IMR-90 (cell line): ENCODE data around the gene MGST2. TPM values are rescaled to one million over a fixed set of nuclear protein-coding genes. Genes with fewer than 3 reads are reported as not detected.

ENCODE experiments used
- ATAC-seq: fragments of 200-7000 bp; cut with Tn5 transposase; 2 replicates; pipeline ENCODE4 v1.9.1; 2020; ENCODE audit warnings: low read depth, mild to moderate bottlenecking, moderate library complexity
- BruUV-seq: library from RNA; stranded (reverse); fragments of 400-500 nt; replicated peaks from 2 replicates; lab custom pipeline; 2021; lab: Mats Ljungman, UMichigan
- CTCF ChIA-PET: fragments of 300-600 bp; formaldehyde crosslinking; extraction: SDS; loops from one replicate; lab custom pipeline; 2021; ENCODE audit warnings: antibody characterized with exemption; lab: Yijun Ruan, JAX
- POLR2A ChIA-PET: fragments of 300-600 bp; sonication (Branson Sonifier 250); formaldehyde crosslinking; loops from one replicate; lab custom pipeline; 2022; ENCODE audit warnings: antibody characterized with exemption; ENCODE audit not compliant: unreplicated experiment; lab: Charles Lee
- DNase-seq: peaks from one replicate; pipeline ENCODE4 v3.0.0; 2013
- H2AFZ ChIP-seq: replicated peaks from 2 replicates; pipeline ENCODE3; 2013; ENCODE audit warnings: low read length, mild to moderate bottlenecking; ENCODE audit not compliant: poor library complexity
- H2AK5ac ChIP-seq: 2 replicates; pipeline ENCODE4 v1.6.1; 2013; ENCODE audit warnings: low read depth, low read length, inconsistent platforms
- H2AK9ac ChIP-seq: replicated peaks from 2 replicates; pipeline ENCODE3; 2013; ENCODE audit warnings: mild to moderate bottlenecking, low read depth, low read length, moderate library complexity; ENCODE audit not compliant: poor library complexity
- H2BK120ac ChIP-seq: 2 replicates; pipeline ENCODE4 v1.6.1; 2013; ENCODE audit warnings: low read depth, low read length, inconsistent platforms
- H2BK15ac ChIP-seq: 3 replicates; pipeline ENCODE4 v1.6.1; 2013; ENCODE audit warnings: low read depth, low read length, inconsistent platforms
- H2BK20ac ChIP-seq: 2 replicates; pipeline ENCODE4 v1.6.1; 2013; ENCODE audit warnings: low read depth, mild to moderate bottlenecking, inconsistent platforms, low read length, moderate library complexity
- H2BK5ac ChIP-seq: 2 replicates; pipeline ENCODE4 v1.6.1; 2013; ENCODE audit warnings: mild to moderate bottlenecking, low read depth, low read length, inconsistent platforms; ENCODE audit not compliant: poor library complexity, severe bottlenecking
- H3K14ac ChIP-seq: replicated peaks from 2 replicates; pipeline ENCODE4 v1.6.1; 2013; ENCODE audit warnings: low read depth, low read length, inconsistent platforms
- H3K18ac ChIP-seq: 2 replicates; pipeline ENCODE4 v1.6.1; 2013; ENCODE audit warnings: low read depth, low read length, control low read depth
- H3K23ac ChIP-seq: 2 replicates; pipeline ENCODE4 v1.6.1; 2013; ENCODE audit warnings: low read depth, low read length, inconsistent platforms
- H3K27ac ChIP-seq: 2 replicates; pipeline ENCODE4 v1.5.1; 2013; ENCODE audit warnings: mild to moderate bottlenecking, control low read depth, low read length; ENCODE audit not compliant: insufficient read depth
- H3K27me3 ChIP-seq: 2 replicates; pipeline ENCODE4 v1.6.1; 2013; ENCODE audit warnings: low read length; ENCODE audit not compliant: control insufficient read depth, insufficient read depth
- H3K36me3 ChIP-seq: 2 replicates; pipeline ENCODE4 v1.6.1; 2013; ENCODE audit warnings: low read length, mixed read lengths; ENCODE audit not compliant: control insufficient read depth, insufficient read depth
- H3K4ac ChIP-seq: 2 replicates; pipeline ENCODE4 v1.6.1; 2013; ENCODE audit warnings: low read depth, low read length, inconsistent platforms
- H3K4me1 ChIP-seq: 2 replicates; pipeline ENCODE4 v1.6.1; 2013; ENCODE audit warnings: low read length, mixed read lengths; ENCODE audit not compliant: control insufficient read depth, insufficient read depth
- H3K4me2 ChIP-seq: 2 replicates; pipeline ENCODE4 v1.6.1; 2013; ENCODE audit warnings: low read depth, mild to moderate bottlenecking, control low read depth, low read length, moderate library complexity
- H3K4me3 ChIP-seq: 2 replicates; pipeline ENCODE4 v1.5.1; 2013; ENCODE audit warnings: low read depth, mild to moderate bottlenecking, control low read depth, low read length, moderate library complexity; ENCODE audit not compliant: insufficient read depth
- H3K56ac ChIP-seq: 2 replicates; pipeline ENCODE4 v1.6.1; 2013; ENCODE audit warnings: low read length, inconsistent platforms; ENCODE audit not compliant: insufficient read depth; ENCODE audit errors: extremely low read depth
- H3K79me1 ChIP-seq, 2 experiments: 2 replicates each; pipeline ENCODE4 v1.6.1; 2013; ENCODE audit warnings: low read length in 2 of 2, inconsistent platforms in 1 of 2, low read depth in 1 of 2
- H3K9ac ChIP-seq: 2 replicates; pipeline ENCODE4 v1.6.1; 2013; ENCODE audit warnings: low read depth, low read length, control low read depth
- H3K9me1 ChIP-seq: 2 replicates; pipeline ENCODE4 v1.6.1; 2013; ENCODE audit warnings: low read length, inconsistent platforms; ENCODE audit not compliant: insufficient read depth
- H3K9me3 ChIP-seq: 2 replicates; pipeline ENCODE4 v1.6.1; 2013; ENCODE audit warnings: low read length; ENCODE audit not compliant: control insufficient read depth, insufficient read depth
- H4K20me1 ChIP-seq: 2 replicates; pipeline ENCODE4 v1.6.1; 2013; ENCODE audit warnings: low read length, inconsistent platforms; ENCODE audit not compliant: insufficient read depth
- H4K5ac ChIP-seq: 2 replicates; pipeline ENCODE4 v1.6.1; 2013; ENCODE audit warnings: mild to moderate bottlenecking, low read depth, low read length, control low read depth
- H4K8ac ChIP-seq, 2 experiments: 2 replicates each; pipeline ENCODE4 v1.6.1; 2013; ENCODE audit warnings: low read depth in 2 of 2, low read length in 2 of 2, control low read depth in 1 of 2, inconsistent platforms in 1 of 2
- H4K91ac ChIP-seq: 2 replicates; pipeline ENCODE4 v1.6.1; 2013; ENCODE audit warnings: low read depth, low read length, inconsistent platforms; ENCODE audit not compliant: insufficient read depth
- BHLHE40 ChIP-seq: fragments of 150-350 bp; IDR thresholded peaks from 2 replicates; pipeline ENCODE4 v1.6.1; 2016; ENCODE audit warnings: mild to moderate bottlenecking, low read depth, low read length
- CEBPB ChIP-seq: IDR thresholded peaks from 2 replicates; pipeline ENCODE4 v1.6.1; 2012; ENCODE audit warnings: low read depth, low read length, improper control_type of control experiment
- CHD1 ChIP-seq: IDR thresholded peaks from 2 replicates; pipeline ENCODE4 v1.6.1; 2012; ENCODE audit warnings: low read depth, low read length, improper control_type of control experiment
- CTCF ChIP-seq: conservative IDR thresholded peaks from 2 replicates; pipeline ENCODE4 v1.5.1; 2012; ENCODE audit warnings: mild to moderate bottlenecking, low read depth, low read length, improper control_type of control experiment
- ELK1 ChIP-seq: fragments of 150-350 bp; IDR thresholded peaks from 2 replicates; pipeline ENCODE4 v1.6.1; 2016; ENCODE audit warnings: low read depth, mild to moderate bottlenecking, low read length, moderate library complexity, borderline replicate concordance
- FOS ChIP-seq: fragments of 150-350 bp; IDR thresholded peaks from 2 replicates; pipeline ENCODE4 v1.6.1; 2016; ENCODE audit warnings: low read depth, low read length
- MAFK ChIP-seq: IDR thresholded peaks from 2 replicates; pipeline ENCODE4 v1.6.1; 2012; ENCODE audit warnings: low read depth, low read length, improper control_type of control experiment
- MAZ ChIP-seq: IDR thresholded peaks from 2 replicates; pipeline ENCODE4 v1.6.1; 2012; ENCODE audit warnings: low read depth, mild to moderate bottlenecking, low read length, improper control_type of control experiment, moderate library complexity, borderline replicate concordance
- MXI1 ChIP-seq: IDR thresholded peaks from 2 replicates; pipeline ENCODE4 v1.6.1; 2012; ENCODE audit warnings: low read depth, mild to moderate bottlenecking, low read length, moderate library complexity, borderline replicate concordance
- NFE2L2 ChIP-seq: fragments of 150-350 bp; IDR thresholded peaks from 2 replicates; pipeline ENCODE4 v1.6.1; 2016; ENCODE audit warnings: low read depth, mild to moderate bottlenecking, low read length
- POLR2A ChIP-seq: IDR thresholded peaks from 2 replicates; pipeline ENCODE4 v1.6.1; 2012; ENCODE audit warnings: mild to moderate bottlenecking, low read depth, low read length
- RAD21 ChIP-seq: IDR thresholded peaks from 2 replicates; pipeline ENCODE4 v1.6.1; 2012; ENCODE audit warnings: low read length, improper control_type of control experiment
- RCOR1 ChIP-seq: IDR thresholded peaks from 2 replicates; pipeline ENCODE4 v1.6.1; 2012; ENCODE audit warnings: mild to moderate bottlenecking, low read length, improper control_type of control experiment; ENCODE audit not compliant: insufficient replicate concordance
- RFX5 ChIP-seq: IDR thresholded peaks from 2 replicates; pipeline ENCODE4 v1.8.0; 2012; ENCODE audit warnings: low read depth, mild to moderate bottlenecking, low read length, moderate library complexity
- SMC3 ChIP-seq: fragments of 150-350 bp; IDR thresholded peaks from 2 replicates; pipeline ENCODE4 v1.6.1; 2016; ENCODE audit warnings: low read depth, mild to moderate bottlenecking, antibody characterized with exemption, low read length, moderate library complexity
- USF2 ChIP-seq: fragments of 150-350 bp; IDR thresholded peaks from 2 replicates; pipeline ENCODE4 v1.6.1; 2017; ENCODE audit warnings: mild to moderate bottlenecking, antibody characterized with exemption, low read length, low read depth
- WGBS, 2 experiments: methylation state at CpG; one replicate each; pipeline versions ENCODE4 v1.1.5 to v1.1.7; 2013; ENCODE audit warnings: missing lambda C conversion rate in 2 of 2; ENCODE audit not compliant: insufficient read length in 1 of 2; ENCODE audit errors: extremely low coverage in 2 of 2; 5-methylcytosine and 5-hydroxymethylcytosine counted together
- dilution Hi-C: fragments of 300-500 bp; cut with HindIII; formaldehyde crosslinking; loops from one replicate; pipeline ENCODE4 v1.14.3; 2018; ENCODE audit warnings: low sequenced_read_pairs; ENCODE audit not compliant: unreplicated experiment
- in situ Hi-C: fragments of 300-500 bp; cut with MboI; formaldehyde crosslinking; loops from 3 replicates; pipeline ENCODE4 v1.14.3; 2019; ENCODE audit warnings: low sequenced_read_pairs, inconsistent platforms, mixed read lengths
- intact Hi-C: fragments of 100-400 bp; cut with micrococcal nuclease; formaldehyde crosslinking; loops from 2 replicates; pipeline ENCODE4 v1.10.0; 2022
- polyA plus RNA-seq, 3 experiments: library from polyadenylated mRNA; depleted of rRNA; stranded (reverse); fragments of >200 nt; gene quantifications; 2 replicates each; pipeline ENCODE4 v1.2.3, GENCODE V29; 2012; ENCODE audit warnings: low replicate concordance in 1 of 3
- total RNA-seq: library from RNA; depleted of rRNA; stranded (reverse); fragments of >200 nt; gene quantifications from 2 replicates; pipeline ENCODE4 v1.2.3, GENCODE V29; 2012

MGST2 gene
- total and polyA plus RNA-seq, 2 of the 4 experiments (the other 2 are of a cell fraction) = 4.8 to 10.5 TPM

GRCh38 chr4:139629436-139630125 is 36.0 kb upstream of the MGST2 start:
- no peak overlapping the region for H2BK15ac ChIP-seq
- dilution Hi-C loops (no loop called here), in situ Hi-C loops (no loop called here), intact Hi-C loops (no loop called here)
- no peak overlapping the region for H3K56ac ChIP-seq
- no peak overlapping the region for H4K91ac ChIP-seq
- H3K14ac ChIP-seq = no peak overlapping the region
- no TSS peak for BruUV-seq
- ATAC-seq (no peak), DNase-seq (no peak)
- no peak overlapping the region for H3K27ac ChIP-seq
- no peak overlapping the region for H3K18ac ChIP-seq
- no peak overlapping the region for H4K8ac ChIP-seq
- H3K4ac ChIP-seq = no peak overlapping the region
- H3K79me1 ChIP-seq = no peaks in the 10 kb centered on the region
- no peak overlapping the region for H2BK20ac ChIP-seq
- no CpG with 5 or more reads among the region's 3 CpGs for WGBS, 2 experiments
- H3K4me1 ChIP-seq = no peaks in the 10 kb centered on the region
- H4K20me1 ChIP-seq = 0 out of 2 replicates have a peak, but pooled peaks cover 2% of the 10 kb centered on the region
- H4K5ac ChIP-seq = no peak overlapping the region
- H2BK5ac ChIP-seq = no peak overlapping the region
- H2AK9ac ChIP-seq = no peak overlapping the region
- no peak overlapping the region for H3K4me3 ChIP-seq
- H3K36me3 ChIP-seq = no peaks in the 10 kb centered on the region
- no peaks in the 10 kb centered on the region for H3K9me3 ChIP-seq
- no peak overlapping the region for H3K4me2 ChIP-seq
- ChIA-PET POLR2A (no interaction called here), CTCF (interaction anchor here (0.6 kb wide), 1 partner anchor 20 kb away, joined by 4 read pairs; no protein-coding TSS in a partner anchor)
- H3K9ac ChIP-seq = no peak overlapping the region
- no peak overlapping the region for H2BK120ac ChIP-seq
- H3K9me1 ChIP-seq = no peaks in the 10 kb centered on the region
- H3K27me3 ChIP-seq = peaks cover 49% of the 10 kb centered on the region
- no peak for TF ChIP-seq MAZ
- TF ChIP-seq NFE2L2 = no peak
- no peak for TF ChIP-seq CEBPB
- TF ChIP-seq MAFK = no peak
- no peak for TF ChIP-seq MXI1
- no peak for TF ChIP-seq ELK1
- TF ChIP-seq BHLHE40 = no peak
- no peak for TF ChIP-seq RAD21
- TF ChIP-seq RFX5 = no peak
- TF ChIP-seq POLR2A = no peak
- TF ChIP-seq CTCF = no peak
- TF ChIP-seq USF2 = no peak
- no peak for TF ChIP-seq SMC3
- no peak for TF ChIP-seq CHD1
- TF ChIP-seq RCOR1 = no peak
- TF ChIP-seq FOS = no peak
- no peak overlapping the region for H2AFZ ChIP-seq
- no peak overlapping the region for H3K23ac ChIP-seq
- H2AK5ac ChIP-seq = no peak overlapping the region
